ENCODE data around the gene HTT. TPM values are rescaled to one million over a fixed set of nuclear protein-coding genes. Genes with fewer than 3 reads are reported as not detected.

The HTT gene
- total and polyA plus RNA-seq, 9 of the 15 experiments (the other 6 are each of a cell fraction or from before 2014, with no cell fraction given): 0.66 to 31.6 (median 14.7) TPM

DNA sequence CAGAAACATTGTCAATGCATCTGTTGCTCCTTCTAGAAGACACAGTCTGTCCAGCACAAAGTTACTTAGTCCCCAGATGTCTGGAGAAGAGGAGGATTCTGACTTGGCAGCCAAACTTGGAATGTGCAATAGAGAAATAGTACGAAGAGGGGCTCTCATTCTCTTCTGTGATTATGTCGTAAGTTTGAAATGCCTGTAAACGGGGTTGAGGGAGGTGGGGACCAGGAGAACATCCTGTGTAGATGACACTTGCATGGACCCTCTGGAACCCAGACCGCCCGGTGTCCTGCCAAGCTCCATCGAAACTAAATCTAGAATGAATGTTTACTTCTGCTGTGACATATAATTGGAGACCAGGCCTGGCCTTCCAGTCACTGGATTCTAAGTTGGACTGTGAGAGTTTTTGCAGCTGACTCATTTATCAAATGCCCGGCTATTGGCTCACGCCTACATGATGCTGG lies 129.5 kb downstream of the HTT start (continued):
- TF ChIP-seq ZFP36 (IDR thresholded peaks at IDR 0.05; ENCODE audit: low read depth, low read length, partially characterized antibody) (no peak), PCBP1 (IDR thresholded peaks at IDR 0.05; ENCODE audit: low read depth, low read length, poor library complexity, severe bottlenecking) (no peak), ATF7 (IDR thresholded peaks at IDR 0.05) (no peak), KLF10 (CRISPR knock-in tag; IDR thresholded peaks at IDR 0.05) (no peak)
- TF ChIP-seq, protein P1, sequence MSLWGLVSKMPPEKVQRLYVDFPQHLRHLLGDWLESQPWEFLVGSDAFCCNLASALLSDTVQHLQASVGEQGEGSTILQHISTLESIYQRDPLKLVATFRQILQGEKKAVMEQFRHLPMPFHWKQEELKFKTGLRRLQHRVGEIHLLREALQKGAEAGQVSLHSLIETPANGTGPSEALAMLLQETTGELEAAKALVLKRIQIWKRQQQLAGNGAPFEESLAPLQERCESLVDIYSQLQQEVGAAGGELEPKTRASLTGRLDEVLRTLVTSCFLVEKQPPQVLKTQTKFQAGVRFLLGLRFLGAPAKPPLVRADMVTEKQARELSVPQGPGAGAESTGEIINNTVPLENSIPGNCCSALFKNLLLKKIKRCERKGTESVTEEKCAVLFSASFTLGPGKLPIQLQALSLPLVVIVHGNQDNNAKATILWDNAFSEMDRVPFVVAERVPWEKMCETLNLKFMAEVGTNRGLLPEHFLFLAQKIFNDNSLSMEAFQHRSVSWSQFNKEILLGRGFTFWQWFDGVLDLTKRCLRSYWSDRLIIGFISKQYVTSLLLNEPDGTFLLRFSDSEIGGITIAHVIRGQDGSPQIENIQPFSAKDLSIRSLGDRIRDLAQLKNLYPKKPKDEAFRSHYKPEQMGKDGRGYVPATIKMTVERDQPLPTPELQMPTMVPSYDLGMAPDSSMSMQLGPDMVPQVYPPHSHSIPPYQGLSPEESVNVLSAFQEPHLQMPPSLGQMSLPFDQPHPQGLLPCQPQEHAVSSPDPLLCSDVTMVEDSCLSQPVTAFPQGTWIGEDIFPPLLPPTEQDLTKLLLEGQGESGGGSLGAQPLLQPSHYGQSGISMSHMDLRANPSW (CRISPR knock-in tag; IDR thresholded peaks at IDR 0.05): no peak

GRCh38 chr4:3205995-3206394 lies 131.5 kb downstream of the HTT start:
- no peak for FAIRE-seq
- Histone ChIP-seq H3K4me2 (ENCODE audit: insufficient read depth, low read length) (no peak overlapping the region), H3K4me3 (no peak overlapping the region), H3K27me3 (ENCODE audit: control insufficient read depth in 2 of 2, insufficient read depth in 2 of 2, low read length in 2 of 2) (no peaks in the 10 kb centered on the region), H3K4me1 (replicated peaks in 1 of 2; ENCODE audit: control insufficient read depth in 2 of 2, insufficient read depth in 2 of 2, low read length in 2 of 2) (peaks cover 6 to 12% of the 10 kb centered on the region in 2 experiments; a peak in 1 of 5 replicates), H3K36me3 (ENCODE audit: control insufficient read depth, insufficient read depth, low read length) (peaks cover 46% of the 10 kb centered on the region; the same call in 2 of the 3 replicates), H3K79me2 (ENCODE audit: control insufficient read depth, insufficient read depth, low read length) (no peaks in the 10 kb centered on the region), H3K9me1 (ENCODE audit: control insufficient read depth, insufficient read depth, low read length) (no peaks in the 10 kb centered on the region), H3K9me3 (replicated peaks; ENCODE audit: control insufficient read depth, insufficient read depth, low read depth, low read length) (no peaks in the 10 kb centered on the region), H3K9ac (ENCODE audit: insufficient read depth in 1 of 2, low read depth in 2 of 2, low read length in 2 of 2) (no peak overlapping the region), H2AFZ (ENCODE audit: low read depth, low read length) (no peak overlapping the region), H4K20me1 (replicated peaks; ENCODE audit: control insufficient read depth, insufficient read depth, low read length) (no peaks in the 10 kb centered on the region), H3K27ac (ENCODE audit: extremely low read depth, low read depth, low read length) (no peak overlapping the region)
- in situ Hi-C loops (cut with MboI) (no loop called here), intact Hi-C loops (cut with micrococcal nuclease) (no loop called here)
- no peak for DNase-seq (ENCODE audit: extremely low read depth in 1 of 4, low spot score in 3 of 4)
- WGBS (ENCODE audit: insufficient coverage, low coverage, missing lambda C conversion rate): 91% methylated on average over 11 of the region's 11 CpGs
- ChIA-PET POLR2A (no interaction called here), CTCF (ENCODE audit: low intra/inter-chr PET ratio) (no interaction called here)
- no peak for ATAC-seq
- no TSS peak for BruUV-seq (replicated peaks)
- TF ChIP-seq, protein P2, sequence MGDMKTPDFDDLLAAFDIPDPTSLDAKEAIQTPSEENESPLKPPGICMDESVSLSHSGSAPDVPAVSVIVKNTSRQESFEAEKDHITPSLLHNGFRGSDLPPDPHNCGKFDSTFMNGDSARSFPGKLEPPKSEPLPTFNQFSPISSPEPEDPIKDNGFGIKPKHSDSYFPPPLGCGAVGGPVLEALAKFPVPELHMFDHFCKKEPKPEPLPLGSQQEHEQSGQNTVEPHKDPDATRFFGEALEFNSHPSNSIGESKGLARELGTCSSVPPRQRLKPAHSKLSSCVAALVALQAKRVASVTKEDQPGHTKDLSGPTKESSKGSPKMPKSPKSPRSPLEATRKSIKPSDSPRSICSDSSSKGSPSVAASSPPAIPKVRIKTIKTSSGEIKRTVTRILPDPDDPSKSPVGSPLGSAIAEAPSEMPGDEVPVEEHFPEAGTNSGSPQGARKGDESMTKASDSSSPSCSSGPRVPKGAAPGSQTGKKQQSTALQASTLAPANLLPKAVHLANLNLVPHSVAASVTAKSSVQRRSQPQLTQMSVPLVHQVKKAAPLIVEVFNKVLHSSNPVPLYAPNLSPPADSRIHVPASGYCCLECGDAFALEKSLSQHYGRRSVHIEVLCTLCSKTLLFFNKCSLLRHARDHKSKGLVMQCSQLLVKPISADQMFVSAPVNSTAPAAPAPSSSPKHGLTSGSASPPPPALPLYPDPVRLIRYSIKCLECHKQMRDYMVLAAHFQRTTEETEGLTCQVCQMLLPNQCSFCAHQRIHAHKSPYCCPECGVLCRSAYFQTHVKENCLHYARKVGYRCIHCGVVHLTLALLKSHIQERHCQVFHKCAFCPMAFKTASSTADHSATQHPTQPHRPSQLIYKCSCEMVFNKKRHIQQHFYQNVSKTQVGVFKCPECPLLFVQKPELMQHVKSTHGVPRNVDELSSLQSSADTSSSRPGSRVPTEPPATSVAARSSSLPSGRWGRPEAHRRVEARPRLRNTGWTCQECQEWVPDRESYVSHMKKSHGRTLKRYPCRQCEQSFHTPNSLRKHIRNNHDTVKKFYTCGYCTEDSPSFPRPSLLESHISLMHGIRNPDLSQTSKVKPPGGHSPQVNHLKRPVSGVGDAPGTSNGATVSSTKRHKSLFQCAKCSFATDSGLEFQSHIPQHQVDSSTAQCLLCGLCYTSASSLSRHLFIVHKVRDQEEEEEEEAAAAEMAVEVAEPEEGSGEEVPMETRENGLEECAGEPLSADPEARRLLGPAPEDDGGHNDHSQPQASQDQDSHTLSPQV (IDR thresholded peaks at IDR 0.05): no peak
- TF ChIP-seq EGR1 (conservative IDR thresholded peaks at IDR 0.05) (no peak), NCOA4 (IDR thresholded peaks at IDR 0.05; ENCODE audit: partially characterized antibody) (no peak), TAF7 (tag; IDR thresholded peaks at IDR 0.05) (no peak), TCF7L2 (IDR thresholded peaks at IDR 0.05; ENCODE audit: low read depth, low read length) (no peak), ZNF699 (CRISPR knock-in tag; IDR thresholded peaks at IDR 0.05; ENCODE audit: insufficient replicate concordance) (no peak), DEAF1 (CRISPR knock-in tag; IDR thresholded peaks at IDR 0.05) (no peak), CSDE1 (IDR thresholded peaks at IDR 0.05) (no peak), ELF4 (CRISPR knock-in tag; IDR thresholded peaks at IDR 0.05) (no peak)
